KOPT-K1 (cell line): ENCODE measurements around the gene SKIL.
"Not testable (repeated sequence)": the region's sequence is repeated elsewhere in the genome, so short reads cannot be mapped to it uniquely, and the experiment has no call there.

Source experiments
- H3K27ac ChIP-seq: fragments of 200-600 bp; sonication (generic); 2 replicates; pipeline ENCODE4 v1.5.1; 2016; ENCODE audit warnings: antibody characterized with exemption, mild to moderate bottlenecking, low read depth, low read length; ENCODE audit not compliant: poor library complexity, severe bottlenecking
- H3K36me3 ChIP-seq: fragments of 200-600 bp; sonication (generic); 2 replicates; pipeline ENCODE4 v1.5.1; 2017; ENCODE audit warnings: antibody characterized with exemption, mild to moderate bottlenecking, low read length, moderate library complexity; ENCODE audit not compliant: insufficient read depth
- H3K9me3 ChIP-seq: fragments of 200-600 bp; sonication (generic); 2 replicates; pipeline ENCODE4 v1.5.1; 2017; ENCODE audit warnings: antibody characterized with exemption, low read length, mild to moderate bottlenecking; ENCODE audit not compliant: insufficient read depth, poor library complexity, severe bottlenecking

Gene SKIL

GRCh38 chr3:170357176-170358041, at the start of gene SKIL:
TSS of gene SKIL (plus strand) at chr3:170357715. CDS start at chr3:170360332, 2,617 bp downstream.
- no peaks in the 10 kb centered on the region for H3K9me3 ChIP-seq
- H3K27ac ChIP-seq, result peak within 1 kb of the TSS; percentile 63
- no peaks in the 10 kb centered on the region for H3K36me3 ChIP-seq

- Histone ChIP-seq H3K36me3 (no peaks in the 10 kb centered on the region), H3K27ac (no peak overlapping the region), H3K9me3 (no peaks in the 10 kb centered on the region)
These were observed 48.5 kb upstream of the SKIL start for GRCh38 chr3:170309046-170309445.

DNA sequence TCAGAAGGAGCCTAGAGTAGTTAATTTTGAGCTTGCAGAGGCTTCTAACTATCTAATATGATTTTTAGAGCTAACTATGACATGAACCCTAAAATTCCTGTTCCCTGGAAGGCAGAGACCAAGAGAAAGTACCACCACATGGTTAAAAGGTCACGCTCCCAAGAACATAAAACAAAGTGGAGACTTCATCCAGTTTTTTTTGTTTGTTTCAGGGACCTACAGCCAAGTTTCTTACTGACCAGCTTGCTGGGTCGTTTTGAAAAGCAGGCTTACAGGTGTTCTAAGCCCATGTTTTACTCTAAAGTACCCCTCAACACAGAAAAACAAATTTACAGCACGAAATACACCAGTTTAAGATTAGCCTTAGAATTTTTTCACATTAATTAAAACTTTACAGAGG, 39.6 kb upstream of the SKIL start:
- Histone ChIP-seq H3K36me3 (no peaks in the 10 kb centered on the region), H3K27ac (no peak overlapping the region), H3K9me3 (no peaks in the 10 kb centered on the region)

DNA sequence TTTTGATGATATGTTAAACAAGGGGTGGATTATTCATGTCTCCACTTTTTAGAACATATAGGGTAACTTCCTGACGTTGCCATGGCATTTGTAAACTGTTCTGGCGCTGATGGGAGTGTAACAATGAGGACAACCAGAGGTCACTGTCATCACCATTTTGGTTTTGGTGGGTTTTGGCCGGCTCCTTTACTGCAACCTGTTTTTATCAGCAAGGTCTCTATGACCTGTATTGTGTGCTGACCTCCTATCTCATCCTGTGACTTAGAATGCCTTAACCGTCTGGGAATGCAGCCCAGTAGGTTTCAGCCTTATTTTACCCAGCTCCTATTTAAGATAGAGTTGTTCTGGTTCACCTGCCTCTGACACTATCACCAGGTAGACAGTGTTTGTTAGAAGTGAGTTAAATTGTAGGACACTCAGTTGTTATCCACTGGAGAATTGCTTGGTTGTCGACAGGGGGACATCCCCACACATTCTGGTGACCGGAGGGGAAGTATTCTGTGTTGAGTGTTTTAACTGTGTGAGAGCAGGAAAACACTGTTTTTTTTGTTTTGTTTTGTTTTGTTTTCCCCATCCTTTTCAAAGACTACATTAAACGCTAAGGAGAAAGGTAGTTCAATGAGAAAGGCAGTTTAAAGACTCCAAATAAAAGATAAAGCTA, 36.9 kb upstream of the SKIL start:
- no peaks in the 10 kb centered on the region for H3K36me3 ChIP-seq
- H3K27ac ChIP-seq, result no peak overlapping the region
- no peaks in the 10 kb centered on the region for H3K9me3 ChIP-seq

DNA sequence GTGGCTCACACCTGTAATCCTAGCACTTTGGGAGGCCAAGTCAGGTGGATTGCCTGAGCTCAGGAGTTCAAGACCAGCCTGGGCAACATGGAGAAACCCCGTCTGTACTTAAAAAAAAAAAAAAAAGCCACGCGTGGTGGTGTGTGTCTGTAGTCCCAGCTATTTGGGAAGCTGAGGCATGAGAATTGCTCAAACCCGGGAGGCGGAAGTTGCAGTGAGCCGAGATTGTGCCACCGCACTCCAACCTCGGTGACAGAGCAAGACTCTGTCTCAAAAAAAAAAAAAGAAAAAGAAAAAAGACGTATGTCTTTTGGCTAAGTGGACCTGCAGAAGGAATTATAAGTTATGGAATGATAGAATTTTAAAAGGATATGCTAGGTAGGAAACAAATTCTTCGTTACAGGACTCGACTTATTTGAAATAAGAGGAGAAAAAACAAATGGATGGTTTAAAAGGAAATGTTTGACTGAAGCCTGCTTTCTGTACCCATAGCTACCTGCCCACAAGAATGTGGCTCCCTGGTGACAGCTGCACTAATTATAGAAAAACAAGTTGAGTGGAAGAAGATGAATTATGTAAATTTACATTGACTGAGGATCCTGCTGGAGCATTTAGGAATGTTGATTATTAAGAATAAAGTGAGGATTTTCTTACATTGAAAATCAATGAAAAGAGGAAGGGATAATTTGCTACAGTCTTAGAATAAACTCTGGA, 36.0 kb upstream of the SKIL start:
- Histone ChIP-seq H3K27ac (no peak overlapping the region), H3K36me3 (no peaks in the 10 kb centered on the region), H3K9me3 (no peaks in the 10 kb centered on the region)

GRCh38 chr3:170322566-170323269, 34.8 kb upstream of the SKIL start:
- Histone ChIP-seq H3K27ac (no peak overlapping the region), H3K9me3 (peaks cover 2% of the 10 kb centered on the region), H3K36me3 (no peaks in the 10 kb centered on the region)

GRCh38 chr3:170323331-170323730, 34.2 kb upstream of the SKIL start:
- H3K27ac ChIP-seq, result no peak overlapping the region
- H3K9me3 ChIP-seq, result peaks cover 7% of the 10 kb centered on the region
- no peaks in the 10 kb centered on the region for H3K36me3 ChIP-seq

- Histone ChIP-seq H3K36me3 (no peaks in the 10 kb centered on the region), H3K9me3 (peaks cover 7% of the 10 kb centered on the region), H3K27ac (no peak overlapping the region)
These were observed 32.6 kb upstream of the SKIL start for GRCh38 chr3:170324962-170325361.

- H3K27ac ChIP-seq, result no peak overlapping the region
- H3K36me3 ChIP-seq, result no peaks in the 10 kb centered on the region
- H3K9me3 ChIP-seq, result peaks cover 7% of the 10 kb centered on the region
These were observed 30.3 kb upstream of the SKIL start for GRCh38 chr3:170327040-170327808.

GRCh38 chr3:170327868-170328548, 29.5 kb upstream of the SKIL start:
- not testable (repeated sequence) for H3K27ac ChIP-seq, H3K9me3 ChIP-seq, H3K36me3 ChIP-seq

DNA sequence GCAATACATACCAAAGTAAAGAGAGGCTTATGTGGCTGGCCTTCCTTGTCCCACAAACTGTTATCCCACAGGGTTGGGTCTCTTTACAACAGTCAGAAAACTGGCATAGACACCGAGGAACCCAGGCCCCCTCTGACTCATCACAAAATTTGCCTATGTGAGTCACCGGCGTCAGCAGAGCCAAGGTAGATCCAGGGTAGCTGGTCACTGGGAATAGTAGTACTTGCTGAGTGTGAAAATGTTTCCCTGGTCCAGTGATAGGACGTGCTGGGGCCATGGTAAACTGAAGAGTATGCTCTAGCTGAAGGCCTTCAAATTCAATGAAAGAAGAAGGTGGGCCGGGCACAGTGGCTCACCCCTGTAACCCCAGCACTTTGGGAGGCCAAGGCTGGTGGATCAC, 27.1 kb upstream of the SKIL start:
- Histone ChIP-seq H3K9me3 (peaks cover 7% of the 10 kb centered on the region), H3K27ac (no peak overlapping the region), H3K36me3 (no peaks in the 10 kb centered on the region)

- Histone ChIP-seq H3K9me3 (peaks cover 7% of the 10 kb centered on the region), H3K27ac (no peak overlapping the region), H3K36me3 (no peaks in the 10 kb centered on the region)
These were observed 26.4 kb upstream of the SKIL start for GRCh38 chr3:170331143-170331542.

- H3K9me3 ChIP-seq, result peaks cover 34% of the 10 kb centered on the region
- H3K36me3 ChIP-seq, result no peaks in the 10 kb centered on the region
These were observed 20.1 kb upstream of the SKIL start for GRCh38 chr3:170337420-170337819.

More at GRCh38 chr3:170337420-170337819, 20.1 kb upstream of the SKIL start:
- H3K27ac ChIP-seq, result no peak overlapping the region
